H1 (cell line): ENCODE results near the gene PLA2G2E. TPM values are rescaled to one million over a fixed set of nuclear protein-coding genes. Genes with fewer than 3 reads are reported as not detected.

ENCODE experiments used
- CBX8 ChIP-seq: fragments of 300-800, 300-1000 bp; sonication (generic); IDR thresholded peaks from 2 replicates; pipeline ENCODE4 v1.7.1; 2016; ENCODE audit warnings: low read depth, low read length, borderline replicate concordance
- CHD2 ChIP-seq: IDR thresholded peaks from 2 replicates; pipeline ENCODE4 v1.6.1; 2012; ENCODE audit warnings: low read length, improper control_type of control experiment
- CHD7 ChIP-seq: fragments of 300-600 bp; sonication (generic); IDR thresholded peaks from 2 replicates; pipeline ENCODE4 v1.7.1; 2012; ENCODE audit warnings: low read length, moderate library complexity, mild to moderate bottlenecking, inconsistent platforms; ENCODE audit not compliant: insufficient replicate concordance
- CREB1 ChIP-seq: IDR thresholded peaks from 2 replicates; pipeline ENCODE4 v1.6.1; 2012; ENCODE audit warnings: inconsistent platforms
- CTBP2 ChIP-seq: IDR thresholded peaks from 2 replicates; pipeline ENCODE4 v1.7.0; 2011; ENCODE audit warnings: borderline replicate concordance, mild to moderate bottlenecking, moderate library complexity, mixed read lengths, low read length; ENCODE audit not compliant: insufficient read depth, insufficient read length
- HDAC6 ChIP-seq: IDR thresholded peaks from one replicate; pipeline ENCODE4 v1.7.1; 2012; ENCODE audit warnings: low read depth, mild to moderate bottlenecking, inconsistent platforms, low read length, moderate library complexity
- SRF ChIP-seq: IDR thresholded peaks from 2 replicates; pipeline ENCODE4 v1.6.1; 2011; ENCODE audit warnings: mild to moderate bottlenecking, low read depth, low read length, moderate library complexity
- SUZ12 ChIP-seq: fragments of 200-600 bp; sonication (generic); IDR thresholded peaks from 2 replicates; pipeline ENCODE4 v1.6.1; 2012; ENCODE audit warnings: mild to moderate bottlenecking, inconsistent platforms, low read length, moderate library complexity, mixed read lengths
- ZNF274 ChIP-seq: IDR thresholded peaks from 2 replicates; pipeline ENCODE4 v1.7.0; 2012; ENCODE audit warnings: low read length, borderline replicate concordance; ENCODE audit errors: extremely low read depth
- polyA plus RNA-seq, 7 experiments: library from polyadenylated mRNA; depleted of rRNA in 3 of 7; stranded (reverse) in 5 of 7; unstranded in 2 of 7; fragments of >200 nt in 5 of 7; fragments of 200-250 nt in 2 of 7; gene quantifications; 1 replicate in 5 of 7; 2 replicates in 1 of 7; 4 replicates in 1 of 7; pipeline versions ENCODE4 v1.2.1 to v1.2.3, GENCODE V29; 2011 to 2013; ENCODE audit warnings: missing spikeins in 2 of 7, mixed read lengths in 2 of 7
- total RNA-seq: library from RNA; stranded (reverse); fragmentation: NEBNext Ultra II Directional; extraction: Animal tissue kit (Norgen Biotek cat#: 25700); gene quantifications from 2 replicates; pipeline ENCODE4 v1.2.1, GENCODE V29; 2021

PLA2G2E gene
- total and polyA plus RNA-seq, 2 of the 8 experiments (the other 6 are each of a cell fraction or from before 2014, with no cell fraction given) = not detected

DNA sequence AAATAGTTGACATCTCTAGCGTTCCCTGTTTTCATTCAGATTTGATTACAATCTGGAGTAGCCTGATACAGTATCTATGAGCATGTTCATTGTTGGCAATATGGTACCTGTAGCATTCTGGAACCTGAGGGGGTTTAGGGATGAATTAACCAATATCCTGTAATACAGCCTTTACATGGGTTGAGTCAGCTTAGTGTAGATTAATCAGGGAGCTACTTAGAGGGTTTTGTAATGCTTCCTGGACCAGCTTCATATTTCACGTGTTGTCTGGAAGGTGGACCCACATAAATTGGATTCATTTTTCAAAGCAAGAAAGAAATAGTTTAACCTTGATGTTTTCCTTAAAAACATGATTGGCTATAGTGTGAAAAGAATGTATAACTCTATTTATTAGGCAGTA is 37.6 kb downstream of the PLA2G2E start (continued):
- TF ChIP-seq CHD7 (no peak), CBX8 (no peak), ZNF274 (no peak), SUZ12 (no peak), HDAC6 (no peak), CTBP2 (no peak), CHD2 (no peak), CREB1 (no peak), SRF (no peak)
